GF-D8 (cell line): ENCODE data around the gene TRMT10A.

ENCODE experiments used
- DNase-seq: peaks from one replicate; lab custom pipeline; 2025; lab: John Stamatoyannopoulos, UW

TRMT10A gene, protein sequence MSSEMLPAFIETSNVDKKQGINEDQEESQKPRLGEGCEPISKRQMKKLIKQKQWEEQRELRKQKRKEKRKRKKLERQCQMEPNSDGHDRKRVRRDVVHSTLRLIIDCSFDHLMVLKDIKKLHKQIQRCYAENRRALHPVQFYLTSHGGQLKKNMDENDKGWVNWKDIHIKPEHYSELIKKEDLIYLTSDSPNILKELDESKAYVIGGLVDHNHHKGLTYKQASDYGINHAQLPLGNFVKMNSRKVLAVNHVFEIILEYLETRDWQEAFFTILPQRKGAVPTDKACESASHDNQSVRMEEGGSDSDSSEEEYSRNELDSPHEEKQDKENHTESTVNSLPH

DNA sequence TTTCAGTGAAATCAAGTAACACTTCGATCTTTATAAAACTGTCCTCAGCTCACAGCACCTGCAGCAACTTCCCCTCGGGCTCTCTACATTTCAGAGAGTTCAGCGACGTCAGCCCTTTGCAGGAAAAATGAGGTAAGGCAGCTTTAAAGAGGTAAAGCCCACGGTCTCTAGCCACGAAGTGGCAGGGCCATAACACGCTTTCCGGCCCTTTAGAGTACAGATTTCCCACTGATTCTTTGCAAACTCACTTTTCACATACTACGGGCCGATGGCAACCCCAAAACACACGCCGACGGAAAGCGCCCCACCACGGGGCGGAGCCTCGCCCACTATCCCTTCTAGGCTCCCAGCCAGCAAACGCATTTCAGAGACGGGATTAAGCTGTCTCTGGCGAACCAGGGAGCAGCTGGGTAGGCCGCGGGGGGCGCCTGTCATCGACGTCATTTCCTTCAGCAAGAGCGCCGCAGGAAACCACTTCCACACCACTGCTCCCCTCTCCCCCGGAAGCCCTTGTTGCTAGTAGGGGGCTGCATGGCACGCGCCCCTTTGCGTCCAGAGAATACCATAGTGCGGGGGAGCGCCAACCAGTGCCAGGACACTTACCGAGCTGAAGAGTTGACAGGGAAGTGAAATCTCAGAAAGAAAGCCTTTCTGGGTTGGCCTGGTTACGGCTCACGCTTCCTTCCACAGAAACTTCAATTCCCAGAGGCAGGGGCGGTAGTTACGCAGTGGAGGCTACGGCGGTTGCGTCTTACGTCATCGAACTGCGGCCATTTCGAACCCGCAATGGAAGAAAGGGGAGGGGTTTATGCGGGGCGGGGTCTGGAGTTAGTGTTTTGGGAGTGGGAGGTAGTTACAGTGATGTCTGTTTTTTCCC is at the start of gene TRMT10A:
Gene TRMT10A (minus strand): TSS at position 730 of the 877 bp plus-strand sequence. CDS start 4,701 bp downstream, outside the sequence.
- DNase-seq = peak; percentile 95

DNA sequence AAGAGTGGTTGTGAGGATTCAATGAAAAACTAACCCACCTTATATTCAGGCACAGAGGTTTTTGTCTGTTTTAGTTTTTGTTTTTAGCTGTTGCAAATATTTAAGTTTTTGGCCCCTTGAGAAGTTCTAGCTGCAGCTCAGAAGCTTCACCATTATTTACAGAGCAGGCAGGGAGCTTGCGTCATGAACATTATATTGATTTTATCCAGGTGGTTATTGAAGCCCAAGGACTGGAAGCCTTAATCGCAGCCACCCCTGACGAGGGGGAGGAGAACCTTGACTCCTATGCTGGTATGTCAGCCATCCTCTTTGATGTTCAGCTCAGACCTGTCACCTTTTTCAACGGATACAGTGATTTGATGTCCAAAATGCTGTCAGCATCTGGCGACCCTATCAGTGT is 48.9 kb upstream of the TRMT10A start:
- DNase-seq = no peak

DNA sequence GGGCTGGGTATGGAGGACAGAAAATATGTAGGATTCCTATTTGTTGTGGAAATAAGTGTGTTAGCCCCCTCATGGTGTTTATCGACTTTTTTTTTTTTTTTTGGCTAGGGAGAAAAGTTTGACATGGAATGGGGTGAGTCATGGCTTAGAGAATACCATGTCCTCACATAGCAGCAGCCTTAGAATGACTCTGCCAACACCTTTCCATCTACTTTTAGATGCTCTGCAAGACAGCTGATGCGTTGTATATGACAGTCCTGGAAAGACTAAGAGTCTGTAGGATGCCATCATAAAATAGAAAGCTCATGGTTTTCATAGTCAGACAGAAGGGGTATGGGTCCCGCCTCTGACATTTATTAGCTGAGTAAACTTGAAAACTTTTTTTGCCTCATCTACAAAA is 48.4 kb upstream of the TRMT10A start:
- no peak for DNase-seq

DNA sequence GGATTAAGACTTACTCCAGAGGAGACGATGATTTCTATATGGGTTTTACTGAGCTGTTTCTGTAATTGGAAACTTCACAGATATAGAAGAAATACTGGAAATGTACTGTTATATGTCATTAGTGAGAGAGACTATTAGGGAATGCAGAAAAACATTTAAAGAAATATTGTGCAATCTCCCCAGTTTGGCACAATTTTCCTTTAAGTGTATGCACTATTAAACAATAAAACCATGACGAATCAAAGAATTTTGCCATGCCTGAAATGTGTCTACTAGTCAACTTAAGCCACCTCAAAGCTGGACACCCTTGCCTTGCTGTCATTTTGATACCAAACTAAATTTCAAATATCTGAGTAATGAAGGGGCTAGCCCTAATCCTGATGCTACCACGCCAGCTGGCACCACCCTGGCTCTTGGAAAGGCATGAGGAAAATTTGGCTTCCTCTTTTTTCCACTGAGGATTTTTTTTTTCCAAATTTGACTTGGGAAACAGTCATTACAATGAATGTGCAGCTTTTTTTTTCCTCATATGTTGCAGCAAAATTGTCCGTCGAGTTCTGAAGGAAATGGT is 46.9 kb upstream of the TRMT10A start:
- no peak for DNase-seq

DNA sequence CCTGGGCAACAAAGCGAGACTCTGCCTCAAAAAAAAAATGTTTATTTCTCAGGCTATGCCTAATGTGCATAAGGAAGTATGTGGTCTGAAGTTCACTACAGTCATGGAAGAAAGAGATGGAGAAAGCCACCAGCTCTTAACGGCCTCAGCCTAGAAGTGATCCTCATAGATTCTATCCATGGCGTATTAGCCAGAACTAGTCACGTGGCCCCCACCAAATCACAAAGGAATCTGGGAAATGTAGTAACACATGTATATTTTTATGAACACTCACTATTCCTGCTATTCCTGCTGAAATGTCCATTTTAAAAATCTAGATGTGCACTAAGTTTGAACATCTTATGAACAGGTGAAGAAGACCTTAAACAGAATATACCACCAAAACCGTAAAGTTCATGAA is 44.6 kb upstream of the TRMT10A start:
- no peak for DNase-seq

DNA sequence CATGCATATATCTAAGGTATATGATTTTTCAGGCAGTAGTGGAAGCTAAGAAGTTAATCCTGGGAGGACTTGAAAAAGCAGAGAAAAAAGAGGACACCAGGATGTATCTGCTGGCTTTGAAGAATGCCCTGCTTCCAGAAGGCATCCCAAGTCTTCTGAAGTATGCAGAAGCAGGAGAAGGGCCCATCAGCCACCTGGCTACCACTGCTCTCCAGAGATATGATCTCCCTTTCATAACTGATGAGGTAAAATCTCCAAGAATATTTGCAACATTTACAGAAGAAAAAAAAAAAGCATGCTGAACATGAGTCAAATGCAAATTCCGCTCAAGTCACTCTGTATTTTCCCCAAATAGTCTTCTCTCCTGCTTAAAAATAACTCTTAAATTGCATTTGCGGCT is 42.9 kb upstream of the TRMT10A start:
- DNase-seq = no peak

DNA sequence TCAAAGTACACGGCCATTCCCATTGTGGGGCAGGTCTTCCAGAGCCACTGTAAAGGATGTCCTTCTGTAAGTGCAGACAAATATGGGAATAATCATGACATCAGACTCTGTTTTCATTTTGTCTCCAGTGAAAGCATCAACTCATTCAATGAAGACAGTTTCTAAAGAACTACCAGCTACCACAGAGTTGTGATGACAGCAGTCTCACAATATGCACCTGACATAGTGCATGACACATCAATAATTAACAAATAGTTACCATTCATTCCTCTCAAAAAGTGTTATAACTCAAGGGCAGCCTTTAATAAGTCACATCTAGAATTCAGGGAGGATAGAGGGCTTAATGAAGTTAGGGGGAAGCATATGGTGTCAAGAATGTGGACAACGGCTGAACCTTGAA is 31.0 kb upstream of the TRMT10A start:
- no peak for DNase-seq

DNA sequence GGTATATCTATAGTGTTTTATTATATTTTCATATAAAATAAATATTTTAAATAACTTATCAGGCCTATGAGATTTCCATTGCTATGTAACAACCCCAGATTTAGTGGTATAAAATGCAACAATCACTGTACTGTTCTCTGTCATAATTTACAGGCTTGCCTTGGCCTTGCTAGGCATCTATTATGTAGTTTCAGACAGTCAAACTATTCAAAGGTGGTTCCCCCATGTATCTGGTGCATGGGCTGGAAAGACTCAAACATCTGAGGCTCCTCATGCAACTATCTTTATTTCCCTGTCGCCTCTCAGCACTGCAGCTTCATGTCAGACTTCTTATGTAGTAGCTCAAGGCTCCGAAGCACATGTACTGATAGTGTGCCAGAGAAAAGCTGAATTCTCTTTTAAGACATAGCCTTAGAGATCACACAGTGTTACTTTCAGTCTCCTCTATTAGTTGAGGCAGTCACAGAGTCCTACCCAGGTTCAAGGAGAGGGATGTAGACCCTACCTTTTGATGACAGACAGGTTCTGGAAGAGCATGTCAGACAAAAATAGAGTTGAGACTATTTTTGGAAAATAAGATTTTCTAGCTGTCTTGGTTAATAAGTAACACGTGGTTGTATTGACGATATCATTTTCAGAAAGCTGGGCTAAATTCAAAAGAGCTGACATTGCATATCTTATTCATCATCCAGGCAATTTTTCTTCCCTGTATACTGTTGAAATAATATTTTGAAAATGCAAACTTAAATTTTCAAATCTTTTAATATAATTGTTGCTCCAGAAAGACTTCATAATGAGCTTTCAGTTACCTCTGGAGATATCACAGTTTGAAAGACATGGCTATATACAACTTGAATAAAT is 30.2 kb upstream of the TRMT10A start:
- DNase-seq = no peak

DNA sequence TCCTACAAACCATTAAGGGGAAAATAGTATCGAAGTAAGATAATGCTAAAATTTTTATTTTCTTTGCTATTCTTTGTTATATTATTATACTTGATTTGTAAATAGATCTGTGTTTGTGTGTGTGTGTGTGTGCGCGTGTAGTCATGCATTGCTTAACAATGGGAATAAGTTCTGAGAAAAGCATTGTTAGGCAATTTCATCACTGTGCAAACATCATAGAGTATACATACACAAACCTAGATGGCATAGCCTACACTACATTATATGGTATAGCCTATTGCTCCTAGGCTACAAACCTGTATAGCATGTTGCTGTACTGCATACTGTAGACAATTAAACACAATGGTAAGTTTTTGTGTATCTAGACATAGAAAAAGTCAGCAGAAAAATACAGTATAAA is 27.9 kb upstream of the TRMT10A start:
- DNase-seq = no peak

DNA sequence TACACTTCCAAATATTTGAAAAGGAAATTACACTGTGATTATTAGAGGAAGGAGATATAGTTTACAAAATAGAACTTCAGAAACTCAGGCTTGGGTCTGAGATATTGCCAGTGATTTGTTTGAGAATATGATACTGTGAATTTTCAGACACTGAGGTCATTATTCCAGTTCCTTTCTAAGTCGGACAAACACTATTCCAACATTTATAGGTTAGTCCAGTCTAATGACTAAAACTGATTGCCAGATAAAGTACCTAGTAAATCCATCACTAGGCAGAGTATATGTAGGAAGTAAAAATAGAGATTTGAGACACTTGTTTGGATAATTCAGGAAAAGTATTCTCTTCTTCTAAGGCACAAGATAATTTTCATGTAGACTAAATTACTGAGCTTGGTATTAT is 24.0 kb upstream of the TRMT10A start:
- DNase-seq = no peak

DNA sequence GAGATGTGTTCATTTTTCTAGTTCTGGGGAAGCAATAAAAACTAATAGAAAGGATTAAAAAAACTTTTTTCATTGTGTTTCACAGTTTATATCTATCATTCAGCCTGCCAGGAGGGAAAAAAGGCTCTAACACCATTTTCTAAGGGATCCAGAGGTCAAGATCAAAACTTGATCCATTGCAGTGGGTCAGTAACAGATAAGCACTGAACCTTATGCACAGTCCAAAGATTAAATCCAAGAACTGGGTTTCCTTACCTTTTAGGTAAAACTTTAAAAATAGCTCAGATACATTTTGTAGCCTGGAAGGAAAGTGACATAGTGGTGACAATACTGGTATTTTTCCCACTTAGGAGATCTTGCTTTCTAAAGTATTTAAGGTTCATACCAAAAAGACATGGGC is 23.5 kb upstream of the TRMT10A start:
- no peak for DNase-seq

DNA sequence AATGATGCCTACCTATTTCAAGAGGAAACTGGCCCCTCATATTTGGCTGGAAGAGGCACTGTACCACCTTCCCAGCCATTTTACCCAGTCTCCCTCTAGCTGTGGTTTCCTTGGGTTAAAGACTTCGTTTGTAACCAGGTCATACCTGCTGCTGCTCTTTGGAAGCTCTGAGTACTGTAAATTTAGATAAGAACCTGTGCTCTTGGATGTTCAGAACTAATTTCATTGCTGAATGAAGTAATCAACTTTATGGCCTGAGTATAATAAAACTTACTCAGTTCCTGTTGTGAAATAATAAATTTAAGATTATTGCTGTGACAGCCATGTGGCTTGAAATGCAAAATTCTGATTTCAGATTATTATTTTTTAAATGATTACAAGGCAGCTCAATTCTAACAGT is 23.0 kb upstream of the TRMT10A start:
- DNase-seq = no peak

DNA sequence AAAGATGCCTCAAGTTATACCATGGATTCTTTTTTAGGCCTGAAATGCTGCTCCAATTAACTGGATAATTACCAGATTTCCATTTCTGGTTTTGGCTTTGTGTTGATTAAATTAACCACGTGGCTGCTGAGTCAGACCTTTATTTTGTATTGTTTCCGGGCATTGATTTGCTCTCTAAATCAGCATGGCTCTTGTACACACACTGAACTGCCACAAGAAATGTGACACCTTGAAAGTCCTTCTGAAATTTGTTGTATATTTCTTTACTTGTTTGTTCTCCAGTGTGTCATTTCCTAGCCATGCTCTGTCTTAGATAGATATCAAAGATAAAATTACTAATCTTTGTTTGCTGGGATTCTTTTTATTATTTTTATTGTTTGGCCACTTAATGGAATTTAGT is 22.5 kb upstream of the TRMT10A start:
- DNase-seq = no peak

DNA sequence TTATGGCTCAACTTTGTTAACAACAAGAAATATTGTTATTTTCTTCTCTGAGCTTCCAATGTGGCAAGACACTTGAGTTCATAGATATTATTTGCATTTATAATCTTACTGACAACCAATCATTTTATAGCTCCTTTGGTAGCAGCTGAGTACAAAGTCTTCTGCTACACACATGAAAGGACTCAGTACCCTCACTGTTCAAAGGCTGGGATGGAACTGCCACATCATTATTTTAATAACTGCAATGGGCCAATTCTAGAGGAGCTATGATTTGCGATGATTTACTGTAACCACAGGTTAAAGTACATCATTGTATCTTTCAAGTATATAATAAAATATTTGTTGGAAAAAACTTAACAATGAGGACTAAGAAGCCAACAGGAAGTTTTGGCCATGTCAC is 21.7 kb upstream of the TRMT10A start:
- DNase-seq = no peak

DNA sequence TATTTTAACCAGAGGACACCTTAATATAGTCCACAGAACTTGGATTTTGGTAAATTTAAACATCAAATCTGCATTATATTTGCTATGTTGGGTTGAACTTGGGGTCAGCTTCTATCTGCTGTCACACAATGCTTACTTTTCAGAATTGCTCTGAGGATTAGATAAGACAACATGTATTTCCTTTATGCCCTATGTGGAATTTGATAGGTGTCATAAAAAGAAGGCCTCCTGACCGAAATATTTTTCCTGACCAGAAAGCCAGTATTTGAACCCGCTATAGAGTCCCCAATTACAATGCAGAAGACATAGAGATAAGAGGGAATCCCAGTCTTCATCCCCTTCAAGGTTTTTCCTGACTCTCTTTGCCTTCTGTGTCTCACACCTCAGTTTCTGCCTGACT is 14.9 kb upstream of the TRMT10A start:
- DNase-seq = no peak

DNA sequence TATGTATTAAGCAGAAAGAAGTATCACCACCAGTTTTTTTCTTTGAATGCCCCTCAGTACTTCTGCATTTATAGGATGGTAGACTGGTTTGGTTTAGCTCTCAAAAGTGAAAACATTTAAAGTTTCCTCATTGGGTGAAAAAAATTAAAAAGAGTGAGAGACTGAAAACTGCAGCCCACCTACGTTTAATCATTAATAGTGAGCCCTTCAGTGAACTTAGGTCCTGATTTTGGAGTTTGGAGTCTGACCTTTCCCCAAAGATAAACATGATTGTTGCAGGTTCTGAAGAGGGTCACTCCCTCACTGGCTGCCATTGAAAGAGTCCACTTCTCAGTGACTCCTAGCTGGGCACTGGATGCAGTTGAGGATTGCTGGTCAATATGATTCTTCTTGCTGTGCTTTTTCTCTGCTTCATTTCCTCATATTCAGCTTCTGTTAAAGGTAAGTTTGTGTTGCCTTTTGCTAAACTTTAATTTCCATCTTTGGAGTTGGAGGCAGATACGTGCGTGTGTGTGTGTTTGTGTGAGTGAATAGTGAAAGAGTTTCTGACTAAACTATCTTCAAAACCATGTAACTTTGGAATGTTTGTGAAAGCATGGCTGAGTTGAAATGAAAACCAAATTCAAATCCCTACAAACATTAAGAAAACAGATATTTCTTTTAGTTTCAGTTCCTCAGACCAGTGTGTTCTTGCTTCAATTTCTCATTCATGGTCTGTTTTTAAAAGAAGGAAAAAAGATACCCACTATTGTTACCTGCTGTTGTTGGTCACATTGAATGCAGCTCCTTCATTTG is 10.9 kb upstream of the TRMT10A start, which contains the start of gene MTTP:
Gene MTTP (plus strand): TSS at position 295 of the 795 bp plus-strand sequence. CDS start 86 bp downstream, at position 381.
- no peak for DNase-seq

DNA sequence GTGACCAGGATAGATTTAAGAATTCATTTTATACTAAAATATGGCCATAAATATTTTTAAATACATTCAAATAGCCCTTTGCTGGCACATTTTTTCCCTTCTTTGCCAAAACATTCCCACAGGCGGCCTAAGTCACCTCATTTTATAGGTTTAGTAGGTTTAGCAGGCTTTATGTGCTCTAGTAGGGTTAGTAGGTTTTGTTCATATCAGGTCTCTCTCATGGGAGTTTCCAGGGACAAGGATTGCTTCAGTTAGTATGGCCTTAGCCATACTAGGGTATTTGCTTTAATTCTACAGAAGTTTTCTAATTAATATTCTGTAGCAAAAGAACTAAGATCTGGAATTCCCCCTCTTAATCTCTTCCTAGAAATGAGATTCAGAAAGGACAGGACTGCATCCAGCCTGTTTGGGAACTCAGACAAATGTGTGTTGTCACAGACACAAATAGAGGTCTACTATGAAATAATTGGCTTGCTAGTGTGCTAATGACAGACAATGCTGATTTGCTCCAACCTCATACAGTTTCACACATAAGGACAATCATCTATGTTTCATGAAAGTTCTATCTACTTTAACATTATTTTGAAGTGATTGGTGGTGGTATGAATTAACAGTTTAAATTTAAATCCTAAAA is 10.0 kb upstream of the TRMT10A start:
- DNase-seq = no peak

DNA sequence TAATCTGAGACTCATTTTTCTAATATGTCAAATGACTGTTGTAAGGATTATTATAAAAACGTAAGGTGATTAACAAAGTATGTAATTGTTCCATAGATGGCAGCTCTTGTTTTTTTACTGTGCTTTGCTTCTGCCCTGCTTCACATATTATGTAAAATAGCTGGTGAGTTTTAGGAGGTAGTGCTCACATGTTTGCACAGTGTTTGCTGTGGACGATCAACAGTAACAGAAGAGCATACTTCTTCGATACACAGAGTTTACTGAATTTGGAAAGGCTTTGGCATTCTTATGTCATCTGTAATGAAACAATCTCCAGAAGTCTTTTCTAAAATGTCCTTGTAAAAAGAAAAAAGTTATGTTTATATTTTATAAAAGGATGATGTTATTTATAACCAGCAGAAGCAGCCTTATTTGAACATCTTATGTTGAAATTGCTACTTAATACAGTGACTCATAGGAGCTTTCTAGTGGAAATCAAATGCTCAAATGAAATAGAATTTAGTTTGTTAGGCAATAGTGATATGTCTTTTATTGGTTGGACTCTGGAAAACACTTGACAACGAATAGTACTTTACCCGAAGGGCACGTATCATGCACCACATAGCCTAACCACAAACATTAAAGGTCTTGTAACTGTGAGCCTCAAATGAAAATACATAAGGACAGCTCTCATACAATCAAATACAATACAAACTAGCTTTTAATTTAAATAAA is 8.8 kb upstream of the TRMT10A start:
- no peak for DNase-seq

DNA sequence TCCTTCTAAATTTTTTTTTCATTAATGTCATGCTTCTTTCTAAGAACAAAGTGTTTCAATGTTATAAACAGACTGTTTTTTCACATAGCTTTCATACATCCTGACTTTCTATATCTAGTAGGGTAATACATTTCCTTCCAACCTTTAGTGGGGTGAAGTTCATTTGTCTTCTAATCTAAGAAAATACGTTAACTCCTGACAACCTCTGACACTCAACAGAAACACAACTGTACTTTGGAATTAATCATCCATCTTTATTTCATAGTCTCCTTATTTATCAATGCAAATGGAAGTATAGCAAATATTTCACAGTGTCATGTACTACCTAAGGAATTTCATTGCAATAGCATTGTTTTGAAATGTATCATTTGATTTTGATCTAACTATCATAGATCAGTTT is 8.0 kb upstream of the TRMT10A start:
- no peak for DNase-seq

DNA sequence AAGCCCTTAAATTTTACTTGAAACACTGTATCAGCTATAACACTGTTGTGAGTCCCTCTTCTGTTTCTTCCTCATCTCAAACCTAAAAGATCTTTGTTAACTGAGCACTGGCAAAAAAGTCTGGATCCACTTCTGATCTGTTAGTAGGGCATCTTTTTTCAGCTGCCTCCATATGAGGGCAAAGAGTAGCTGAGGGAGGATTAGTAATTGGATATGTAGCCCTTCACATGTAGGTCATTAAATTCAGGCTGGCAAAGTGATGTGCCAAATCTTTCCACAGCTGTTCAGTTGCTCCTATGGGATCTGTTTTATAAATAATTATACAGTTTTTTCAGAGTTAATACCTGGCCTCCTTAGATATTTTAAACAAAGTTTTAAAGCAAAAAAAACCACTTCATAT is 1.1 kb upstream of the TRMT10A start:
- DNase-seq = no peak
